ENCODE data around the gene BSG. TPM values are rescaled to one million over a fixed set of nuclear protein-coding genes. Genes with fewer than 3 reads are reported as not detected.
A peak's percentile ranks its signal among the peaks of the same experiment; 100 is the strongest.
"Not testable (repeated sequence)": the region's sequence is repeated elsewhere in the genome, so short reads cannot be mapped to it uniquely, and the experiment has no call there.

The BSG gene
- total and polyA plus RNA-seq, 10 donors = 95.3 to 307 (median 213) TPM

- peaks cover 0 to 14% (median 0%) of the 10 kb centered on the region in 7 donors for H3K27me3 ChIP-seq (replicated peaks in 1 of 7)
- intact Hi-C loops (cut with DNase I; ENCODE audit: low total_unique reads) = no loop called here
- DNase-seq = no peak
- H3K4me1 ChIP-seq = peaks cover 0 to 15% (median 5%) of the 10 kb centered on the region in 6 donors
- TF ChIP-seq POLR2AphosphoS5 (IDR thresholded peaks at IDR 0.05) = no peak
- no peak for TF ChIP-seq CTCF (IDR thresholded peaks at IDR 0.05 in 8 of 11, conservative IDR thresholded peaks at IDR 0.05 in 3 of 11)
- TF ChIP-seq POLR2A (IDR thresholded peaks at IDR 0.05) = no peak
- H3K4me3 ChIP-seq = no peak overlapping the region
- peaks cover 0 to 79% (median 69%) of the 10 kb centered on the region in 6 donors for H3K36me3 ChIP-seq
- WGBS, 5 donors = 93 to 97% (median 96%) methylated on average over 23 to 47 of the region's 47 CpGs
- no peaks in the 10 kb centered on the region for H3K9me3 ChIP-seq
- H3K27ac ChIP-seq = no peak overlapping the region
These were observed 47.0 kb downstream of the BSG start for GRCh38 chr19:619286-620002.

GRCh38 chr19:620166-620862 lies 47.9 kb downstream of the BSG start:
- H3K9me3 ChIP-seq = no peaks in the 10 kb centered on the region
- WGBS, 5 donors = 94 to 97% (median 96%) methylated on average over 28 to 48 of the region's 51 CpGs
- no peak for DNase-seq
- TF ChIP-seq POLR2AphosphoS5 (IDR thresholded peaks at IDR 0.05) (no peak), POLR2A (IDR thresholded peaks at IDR 0.05) (no peak), CTCF (IDR thresholded peaks at IDR 0.05 in 8 of 11, conservative IDR thresholded peaks at IDR 0.05 in 3 of 11) (no peak)
- H3K4me3 ChIP-seq = no peak overlapping the region
- no peak overlapping the region for H3K27ac ChIP-seq
- peaks cover 0 to 15% (median 4%) of the 10 kb centered on the region in 6 donors for H3K4me1 ChIP-seq
- intact Hi-C loops (cut with DNase I; ENCODE audit: low total_unique reads) = no loop called here
- peaks cover 0 to 88% (median 77%) of the 10 kb centered on the region in 6 donors for H3K36me3 ChIP-seq
- peaks cover 0 to 13% (median 0%) of the 10 kb centered on the region in 7 donors for H3K27me3 ChIP-seq (replicated peaks in 1 of 7)

GRCh38 chr19:621191-621590 lies 48.8 kb downstream of the BSG start:
- H3K27ac ChIP-seq; H3K27me3 ChIP-seq (replicated peaks in 1 of 7); H3K4me3 ChIP-seq; H3K9me3 ChIP-seq; intact Hi-C loops (cut with DNase I; ENCODE audit: low total_unique reads); DNase-seq: not testable (repeated sequence)
- Histone ChIP-seq H3K36me3 (peaks cover 0 to 96% (median 79%) of the 10 kb centered on the region in 6 donors), H3K4me1 (peaks cover 0 to 10% (median 0%) of the 10 kb centered on the region in 6 donors)
- 97 to 98% (median 98%) methylated on average over 17 to 48 of the region's 48 CpGs for WGBS, 5 donors

- intact Hi-C loops (cut with DNase I; ENCODE audit: low total_unique reads) = no loop called here
These were observed 49.4 kb downstream of the BSG start for GRCh38 chr19:621819-622218.

More at GRCh38 chr19:621819-622218, 49.4 kb downstream of the BSG start:
- Histone ChIP-seq H3K4me3 (no peak overlapping the region), H3K36me3 (peaks cover 0 to 97% (median 79%) of the 10 kb centered on the region in 6 donors), H3K4me1 (peaks cover 0 to 4% (median 0%) of the 10 kb centered on the region in 6 donors), H3K27ac (no peak overlapping the region), H3K9me3 (no peaks in the 10 kb centered on the region), H3K27me3 (replicated peaks in 1 of 7) (peaks cover 0 to 2% (median 0%) of the 10 kb centered on the region in 7 donors)
- TF ChIP-seq POLR2AphosphoS5 (IDR thresholded peaks at IDR 0.05) (no peak), CTCF (IDR thresholded peaks at IDR 0.05 in 8 of 11, conservative IDR thresholded peaks at IDR 0.05 in 3 of 11) (no peak), POLR2A (IDR thresholded peaks at IDR 0.05) (no peak)
- peak; percentile 57 for DNase-seq
- WGBS, 5 donors = 92 to 100% (median 96%) methylated on average over 2 to 24 of the region's 24 CpGs
